ENCODE measurements around the gene HHLA2.

Gene HHLA2

GRCh38 chr3:108388136-108389132, 92.1 kb downstream of the HHLA2 start:
- 88 to 89% methylated on average over 12 of the region's 12 CpGs for WGBS, 2 experiments
- H3K9me3 ChIP-seq (ENCODE audit: control insufficient read depth, low read length) = no peaks in the 10 kb centered on the region
- H3K27me3 ChIP-seq (ENCODE audit: control insufficient read depth, insufficient read depth, low read length, poor library complexity, severe bottlenecking) = no peaks in the 10 kb centered on the region
- H3K4me1 ChIP-seq (ENCODE audit: control insufficient read depth, insufficient read depth, low read length) = no peaks in the 10 kb centered on the region
- no peaks in the 10 kb centered on the region for H3K36me3 ChIP-seq (ENCODE audit: control insufficient read depth, insufficient read depth, low read length)
- no peak overlapping the region for H3K27ac ChIP-seq (ENCODE audit: insufficient read depth, low read depth, low read length, poor library complexity, severe bottlenecking)
- no peak overlapping the region for H3K4me3 ChIP-seq (ENCODE audit: insufficient read depth, low read depth, low read length)

GRCh38 chr3:108389372-108389771, 93.0 kb downstream of the HHLA2 start:
- H3K9me3 ChIP-seq (ENCODE audit: control insufficient read depth, low read length) = no peaks in the 10 kb centered on the region
- WGBS, 2 experiments = 60 to 89% methylated on average over 1 of the region's 1 CpG
- no peaks in the 10 kb centered on the region for H3K4me1 ChIP-seq (ENCODE audit: control insufficient read depth, insufficient read depth, low read length)
- no peak overlapping the region for H3K27ac ChIP-seq (ENCODE audit: insufficient read depth, low read depth, low read length, poor library complexity, severe bottlenecking)
- H3K36me3 ChIP-seq (ENCODE audit: control insufficient read depth, insufficient read depth, low read length) = no peaks in the 10 kb centered on the region
- no peak overlapping the region for H3K4me3 ChIP-seq (ENCODE audit: insufficient read depth, low read depth, low read length)
- no peaks in the 10 kb centered on the region for H3K27me3 ChIP-seq (ENCODE audit: control insufficient read depth, insufficient read depth, low read length, poor library complexity, severe bottlenecking)

GRCh38 chr3:108391917-108392593, 95.7 kb downstream of the HHLA2 start:
- no peaks in the 10 kb centered on the region for H3K9me3 ChIP-seq (ENCODE audit: control insufficient read depth, low read length)
- H3K4me1 ChIP-seq (ENCODE audit: control insufficient read depth, insufficient read depth, low read length) = no peaks in the 10 kb centered on the region
- H3K4me3 ChIP-seq (ENCODE audit: insufficient read depth, low read depth, low read length) = no peak overlapping the region
- H3K27ac ChIP-seq (ENCODE audit: insufficient read depth, low read depth, low read length, poor library complexity, severe bottlenecking) = no peak overlapping the region
- no peaks in the 10 kb centered on the region for H3K36me3 ChIP-seq (ENCODE audit: control insufficient read depth, insufficient read depth, low read length)
- 91 to 94% methylated on average over 2 of the region's 3 CpGs for WGBS, 2 experiments
- no peaks in the 10 kb centered on the region for H3K27me3 ChIP-seq (ENCODE audit: control insufficient read depth, insufficient read depth, low read length, poor library complexity, severe bottlenecking)

GRCh38 chr3:108393128-108393900, 97.0 kb downstream of the HHLA2 start:
- Histone ChIP-seq H3K27ac (ENCODE audit: insufficient read depth, low read depth, low read length, poor library complexity, severe bottlenecking) (no peak overlapping the region), H3K27me3 (ENCODE audit: control insufficient read depth, insufficient read depth, low read length, poor library complexity, severe bottlenecking) (no peaks in the 10 kb centered on the region), H3K4me3 (ENCODE audit: insufficient read depth, low read depth, low read length) (no peak overlapping the region), H3K4me1 (ENCODE audit: control insufficient read depth, insufficient read depth, low read length) (no peaks in the 10 kb centered on the region), H3K36me3 (ENCODE audit: control insufficient read depth, insufficient read depth, low read length) (no peaks in the 10 kb centered on the region), H3K9me3 (ENCODE audit: control insufficient read depth, low read length) (no peaks in the 10 kb centered on the region)
- WGBS, 2 experiments = 75 to 79% methylated on average over 2 of the region's 3 CpGs

- WGBS, 2 experiments = 91 to 97% methylated on average over 2 of the region's 2 CpGs
- Histone ChIP-seq H3K27me3 (ENCODE audit: control insufficient read depth, insufficient read depth, low read length, poor library complexity, severe bottlenecking) (no peaks in the 10 kb centered on the region), H3K36me3 (ENCODE audit: control insufficient read depth, insufficient read depth, low read length) (no peaks in the 10 kb centered on the region), H3K4me3 (ENCODE audit: insufficient read depth, low read depth, low read length) (no peak overlapping the region), H3K27ac (ENCODE audit: insufficient read depth, low read depth, low read length, poor library complexity, severe bottlenecking) (no peak overlapping the region), H3K9me3 (ENCODE audit: control insufficient read depth, low read length) (no peaks in the 10 kb centered on the region), H3K4me1 (ENCODE audit: control insufficient read depth, insufficient read depth, low read length) (no peaks in the 10 kb centered on the region)
Observed at GRCh38 chr3:108394016-108394415, 97.7 kb downstream of the HHLA2 start.

- H3K36me3 ChIP-seq (ENCODE audit: control insufficient read depth, insufficient read depth, low read length) = no peaks in the 10 kb centered on the region
- 95 to 100% methylated on average over 1 to 3 of the region's 3 CpGs for WGBS, 2 experiments
- no peaks in the 10 kb centered on the region for H3K9me3 ChIP-seq (ENCODE audit: control insufficient read depth, low read length)
- H3K4me3 ChIP-seq (ENCODE audit: insufficient read depth, low read depth, low read length) = no peak overlapping the region
- H3K4me1 ChIP-seq (ENCODE audit: control insufficient read depth, insufficient read depth, low read length) = no peaks in the 10 kb centered on the region
- no peak overlapping the region for H3K27ac ChIP-seq (ENCODE audit: insufficient read depth, low read depth, low read length, poor library complexity, severe bottlenecking)
- no peaks in the 10 kb centered on the region for H3K27me3 ChIP-seq (ENCODE audit: control insufficient read depth, insufficient read depth, low read length, poor library complexity, severe bottlenecking)
Observed at GRCh38 chr3:108394563-108394962, 98.2 kb downstream of the HHLA2 start.

GRCh38 chr3:108396336-108396735, 100.0 kb downstream of the HHLA2 start:
- H3K27ac ChIP-seq (ENCODE audit: insufficient read depth, low read depth, low read length, poor library complexity, severe bottlenecking) = no peak overlapping the region
- WGBS, 2 experiments = 89 to 93% methylated on average over 1 of the region's 1 CpG

GRCh38 chr3:108398510-108398909, 102.2 kb downstream of the HHLA2 start:
- H3K36me3 ChIP-seq (ENCODE audit: control insufficient read depth, insufficient read depth, low read length) = no peaks in the 10 kb centered on the region
- H3K4me1 ChIP-seq (ENCODE audit: control insufficient read depth, insufficient read depth, low read length) = no peaks in the 10 kb centered on the region
- no peaks in the 10 kb centered on the region for H3K9me3 ChIP-seq (ENCODE audit: control insufficient read depth, low read length)
- WGBS, 2 experiments = 95 to 98% methylated on average over 6 of the region's 6 CpGs
- no peaks in the 10 kb centered on the region for H3K27me3 ChIP-seq (ENCODE audit: control insufficient read depth, insufficient read depth, low read length, poor library complexity, severe bottlenecking)
- H3K4me3 ChIP-seq (ENCODE audit: insufficient read depth, low read depth, low read length) = no peak overlapping the region
- no peak overlapping the region for H3K27ac ChIP-seq (ENCODE audit: insufficient read depth, low read depth, low read length, poor library complexity, severe bottlenecking)

More at GRCh38 chr3:108396336-108396735, 100.0 kb downstream of the HHLA2 start:
- Histone ChIP-seq H3K9me3 (ENCODE audit: control insufficient read depth, low read length) (no peaks in the 10 kb centered on the region), H3K4me3 (ENCODE audit: insufficient read depth, low read depth, low read length) (no peak overlapping the region), H3K36me3 (ENCODE audit: control insufficient read depth, insufficient read depth, low read length) (no peaks in the 10 kb centered on the region), H3K27me3 (ENCODE audit: control insufficient read depth, insufficient read depth, low read length, poor library complexity, severe bottlenecking) (no peaks in the 10 kb centered on the region), H3K4me1 (ENCODE audit: control insufficient read depth, insufficient read depth, low read length) (no peaks in the 10 kb centered on the region)

GRCh38 chr3:108401836-108402235, 105.5 kb downstream of the HHLA2 start:
- H3K4me1 ChIP-seq (ENCODE audit: control insufficient read depth, insufficient read depth, low read length) = no peaks in the 10 kb centered on the region
- H3K27ac ChIP-seq (ENCODE audit: insufficient read depth, low read depth, low read length, poor library complexity, severe bottlenecking) = no peak overlapping the region
- H3K27me3 ChIP-seq (ENCODE audit: control insufficient read depth, insufficient read depth, low read length, poor library complexity, severe bottlenecking) = no peaks in the 10 kb centered on the region
- no peaks in the 10 kb centered on the region for H3K9me3 ChIP-seq (ENCODE audit: control insufficient read depth, low read length)
- 100% methylated on average over 1 of the region's 2 CpGs for WGBS, 2 experiments
- H3K4me3 ChIP-seq (ENCODE audit: insufficient read depth, low read depth, low read length) = no peak overlapping the region
- no peaks in the 10 kb centered on the region for H3K36me3 ChIP-seq (ENCODE audit: control insufficient read depth, insufficient read depth, low read length)

GRCh38 chr3:108403198-108403597, 106.8 kb downstream of the HHLA2 start:
- H3K9me3 ChIP-seq (ENCODE audit: control insufficient read depth, low read length) = no peaks in the 10 kb centered on the region
- no peak overlapping the region for H3K27ac ChIP-seq (ENCODE audit: insufficient read depth, low read depth, low read length, poor library complexity, severe bottlenecking)

More at GRCh38 chr3:108403198-108403597, 106.8 kb downstream of the HHLA2 start:
- Histone ChIP-seq H3K27me3 (ENCODE audit: control insufficient read depth, insufficient read depth, low read length, poor library complexity, severe bottlenecking) (no peaks in the 10 kb centered on the region), H3K4me1 (ENCODE audit: control insufficient read depth, insufficient read depth, low read length) (no peaks in the 10 kb centered on the region), H3K36me3 (ENCODE audit: control insufficient read depth, insufficient read depth, low read length) (no peaks in the 10 kb centered on the region), H3K4me3 (ENCODE audit: insufficient read depth, low read depth, low read length) (no peak overlapping the region)
- WGBS, 2 experiments = 88 to 92% methylated on average over 1 of the region's 1 CpG

All from ectodermal cell (in vitro differentiated cells).